Measurements from ENCODE around the gene GPSM1. TPM values are rescaled to one million over a fixed set of nuclear protein-coding genes. Genes with fewer than 3 reads are reported as not detected.
"Not testable (repeated sequence)": the region's sequence is repeated elsewhere in the genome, so short reads cannot be mapped to it uniquely, and the experiment has no call there.

Gene GPSM1
- total RNA-seq, 2 experiments from 2014 or later: 9.1 to 11.0 TPM

DNA sequence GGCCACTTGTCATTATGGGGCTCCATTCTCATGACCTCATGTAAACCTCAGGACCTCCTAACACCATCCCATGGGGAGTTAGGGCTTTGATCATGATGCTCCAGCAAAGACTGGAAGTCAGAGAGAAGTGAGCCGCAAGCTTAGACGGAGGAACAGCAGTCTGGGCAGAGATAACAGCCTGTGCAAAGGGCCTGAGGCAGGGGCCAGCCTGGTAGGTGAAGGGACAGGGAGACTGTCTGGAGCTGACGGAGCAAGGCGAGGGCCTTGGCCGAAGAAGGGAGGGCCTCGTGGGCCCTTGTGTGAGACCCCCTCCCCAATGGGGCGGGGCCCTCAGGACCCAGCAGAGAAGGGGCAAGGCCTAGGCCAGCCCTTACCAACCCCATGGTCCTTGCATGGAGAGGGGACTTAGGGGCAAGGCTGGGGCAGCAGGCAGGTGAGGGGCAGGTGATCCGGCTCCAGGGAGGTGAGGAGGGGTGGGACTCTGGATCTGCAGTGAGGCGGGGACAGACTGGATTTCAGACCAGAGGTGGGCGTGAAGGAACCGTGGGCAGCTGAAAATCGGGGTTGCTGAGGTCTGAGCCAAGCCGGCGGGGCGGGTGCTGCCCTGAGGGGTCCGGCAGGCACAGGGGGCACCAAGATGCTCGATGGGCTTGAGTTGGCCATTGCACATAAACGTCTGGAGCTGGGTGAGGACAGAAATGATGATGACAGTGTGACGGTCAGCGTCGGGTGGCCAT, 17.4 kb downstream of the GPSM1 start:
- Mint-ChIP-seq H3K27me3 (no peaks in the 10 kb centered on the region), H3K4me1 (no peaks in the 10 kb centered on the region), H3K27ac (no peak overlapping the region), H3K9me3 (no peaks in the 10 kb centered on the region), H3K36me3 (no peaks in the 10 kb centered on the region), H3K4me3 (no peak overlapping the region)
- no peak for DNase-seq

DNA sequence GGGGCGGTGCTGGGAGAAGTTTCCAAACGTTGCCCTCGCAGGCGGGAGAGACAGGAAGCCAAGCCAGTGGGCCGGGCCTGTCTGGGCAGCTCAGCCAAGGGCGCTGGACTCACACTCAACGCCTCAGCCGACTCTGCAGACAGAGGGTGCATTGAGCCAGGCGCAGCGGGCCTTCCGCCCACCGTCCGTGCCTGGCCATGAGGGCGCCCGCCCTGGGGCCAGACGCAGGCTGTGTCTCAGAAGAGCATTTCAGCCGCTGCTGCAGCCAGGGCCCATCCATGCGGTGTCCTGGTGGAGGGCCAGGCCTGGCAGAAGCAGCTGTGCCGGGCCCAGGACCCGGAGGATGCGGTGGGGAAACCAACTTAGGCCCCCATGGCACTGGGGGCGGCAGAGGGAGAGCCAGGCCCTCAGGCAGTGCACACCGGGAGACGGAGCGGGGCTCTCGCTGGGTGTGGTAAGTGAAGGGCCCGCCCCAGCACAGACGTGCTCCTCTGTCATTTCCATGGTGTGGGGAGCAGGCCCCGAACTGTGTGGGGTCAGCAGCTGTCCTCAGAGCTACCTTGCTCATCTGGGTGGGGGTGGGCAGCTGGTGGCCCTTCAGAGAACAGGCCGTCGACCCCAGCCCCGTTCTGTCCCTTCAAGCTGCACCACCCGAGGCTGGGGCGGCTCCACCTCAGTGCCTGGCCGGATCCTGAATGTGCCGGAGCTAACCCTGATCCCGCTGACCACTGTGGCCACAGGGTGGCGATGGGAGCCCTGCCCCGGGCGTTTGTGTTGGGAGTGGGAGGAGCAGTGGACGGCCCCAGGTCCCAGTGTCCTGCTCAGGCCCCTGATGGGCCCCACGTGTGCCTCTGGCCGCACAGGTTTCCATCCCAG, 18.2 kb downstream of the GPSM1 start:
- H3K27me3 Mint-ChIP-seq: no peaks in the 10 kb centered on the region
- no peaks in the 10 kb centered on the region for H3K9me3 Mint-ChIP-seq
- H3K4me1 Mint-ChIP-seq: no peaks in the 10 kb centered on the region
- no peak for DNase-seq
- H3K36me3 Mint-ChIP-seq: no peaks in the 10 kb centered on the region
- no peak overlapping the region for H3K4me3 Mint-ChIP-seq
- no peak overlapping the region for H3K27ac Mint-ChIP-seq

DNA sequence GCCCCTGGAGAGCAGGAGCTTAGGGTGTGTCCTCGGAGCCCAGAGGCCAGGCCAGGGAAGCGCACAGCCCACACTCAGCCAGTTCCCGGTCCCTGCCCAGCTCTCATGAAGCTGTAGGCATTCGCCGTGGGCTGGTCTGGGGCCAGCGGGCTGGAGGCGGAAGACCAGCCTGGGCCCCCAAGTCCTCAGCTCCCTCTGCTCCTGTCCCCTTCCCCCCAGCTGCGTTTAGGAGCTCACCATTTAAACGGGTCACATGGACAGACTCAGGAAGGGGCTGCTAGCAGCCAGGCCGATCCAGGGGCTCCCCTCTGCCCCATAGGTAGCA, 18.8 kb downstream of the GPSM1 start:
- Mint-ChIP-seq H3K4me3 (no peak overlapping the region), H3K27ac (no peak overlapping the region), H3K9me3 (no peaks in the 10 kb centered on the region), H3K27me3 (no peaks in the 10 kb centered on the region), H3K36me3 (no peaks in the 10 kb centered on the region), H3K4me1 (no peaks in the 10 kb centered on the region)
- no peak for DNase-seq

DNA sequence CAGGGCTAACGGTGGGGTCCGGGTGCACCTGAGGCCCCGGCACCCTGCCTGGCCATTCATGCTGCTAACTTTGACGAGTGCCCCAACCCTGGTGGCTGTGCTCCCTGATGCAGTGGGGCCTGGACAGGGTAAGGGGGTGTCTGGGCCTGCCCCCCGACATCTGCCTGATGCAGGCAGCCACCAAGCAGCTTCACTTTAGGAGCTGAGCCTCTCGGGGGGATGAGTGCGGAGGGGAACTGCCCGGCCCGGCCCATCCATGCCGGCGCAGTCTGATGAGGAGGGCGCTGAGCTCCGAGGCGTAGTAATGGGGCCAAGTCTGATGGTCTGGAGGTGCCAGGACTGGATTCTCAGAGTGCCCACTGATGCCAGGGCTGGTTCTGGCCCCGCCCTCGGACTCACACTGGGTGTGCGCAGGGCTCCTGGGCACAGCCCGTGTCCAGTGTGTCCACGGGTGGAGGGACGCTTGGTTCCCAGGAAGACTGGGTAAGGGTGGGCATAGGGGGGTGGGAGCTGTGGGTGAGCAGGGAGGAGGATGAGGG, 19.7 kb downstream of the GPSM1 start:
- Mint-ChIP-seq H3K36me3 (no peaks in the 10 kb centered on the region), H3K27ac (no peak overlapping the region), H3K4me3 (no peak overlapping the region), H3K9me3 (no peaks in the 10 kb centered on the region), H3K4me1 (no peaks in the 10 kb centered on the region), H3K27me3 (no peaks in the 10 kb centered on the region)
- no peak for DNase-seq

DNA sequence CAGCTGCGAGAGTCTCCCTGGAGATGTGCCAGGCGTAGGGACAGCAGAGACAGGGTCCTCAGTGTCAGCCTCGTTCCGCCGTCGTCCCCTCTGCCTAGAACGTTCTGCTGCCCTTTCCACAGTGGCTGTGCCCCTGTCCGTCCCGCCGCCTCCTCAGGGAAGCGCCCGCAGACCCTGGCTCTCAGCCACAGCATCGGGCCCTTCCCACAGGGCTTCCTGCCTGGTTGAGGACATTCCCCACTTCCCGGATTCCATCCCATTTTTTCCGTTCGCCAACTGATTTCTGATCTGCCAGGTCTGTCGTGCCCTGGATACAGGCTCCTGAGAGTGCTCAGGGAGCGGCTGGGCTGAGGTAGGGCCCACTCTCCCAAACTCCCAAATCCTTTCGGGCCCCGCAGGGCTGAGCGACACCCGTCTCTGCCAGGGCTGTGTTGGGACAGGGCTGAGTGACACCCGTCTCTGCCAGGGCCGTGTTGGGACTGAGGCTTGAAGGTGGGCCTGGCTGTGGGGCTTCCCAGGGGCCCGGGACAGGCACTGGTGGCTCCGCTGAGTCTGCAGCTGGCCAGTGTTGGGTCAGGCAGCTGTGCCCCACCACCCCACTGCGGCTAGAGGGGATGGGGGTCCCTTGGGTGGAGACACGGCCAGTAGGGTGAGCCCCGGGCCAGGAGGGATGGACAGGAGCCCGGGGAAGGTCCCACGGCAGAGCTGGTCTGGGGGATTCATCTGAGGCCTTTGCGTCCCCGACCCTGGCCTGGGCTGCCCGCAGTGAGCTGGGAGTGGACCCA, 20.3 kb downstream of the GPSM1 start:
- Mint-ChIP-seq H3K36me3 (no peaks in the 10 kb centered on the region), H3K27me3 (no peaks in the 10 kb centered on the region)

DNA sequence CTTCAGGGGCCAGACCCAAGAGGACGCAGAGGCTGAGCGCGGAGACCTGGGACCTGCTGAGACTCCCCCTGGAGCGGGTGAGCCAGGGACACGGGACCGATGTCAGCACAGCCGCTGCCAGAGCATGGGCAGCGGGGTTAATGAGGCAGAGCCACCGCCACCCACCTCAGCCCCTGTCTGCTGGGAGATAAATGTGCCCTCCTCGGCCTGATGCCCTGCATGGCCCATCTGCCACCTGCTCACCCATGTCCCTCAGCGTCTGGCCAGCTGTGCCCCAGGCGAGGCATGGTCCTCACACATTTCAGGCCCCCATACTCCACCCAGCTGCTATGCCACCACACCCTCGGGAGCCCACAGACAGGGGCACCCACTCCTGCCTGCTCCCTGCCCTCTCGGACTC, 21.4 kb downstream of the GPSM1 start:
- Mint-ChIP-seq H3K4me3 (no peak overlapping the region), H3K36me3 (no peaks in the 10 kb centered on the region), H3K4me1 (no peaks in the 10 kb centered on the region), H3K27ac (no peak overlapping the region), H3K9me3 (no peaks in the 10 kb centered on the region), H3K27me3 (no peaks in the 10 kb centered on the region)
- no peak for DNase-seq

More for the DNA sequence above, 20.3 kb downstream of the GPSM1 start:
- Mint-ChIP-seq H3K9me3 (no peaks in the 10 kb centered on the region), H3K4me3 (no peak overlapping the region), H3K27ac (no peak overlapping the region), H3K4me1 (no peaks in the 10 kb centered on the region)
- no peak for DNase-seq

DNA sequence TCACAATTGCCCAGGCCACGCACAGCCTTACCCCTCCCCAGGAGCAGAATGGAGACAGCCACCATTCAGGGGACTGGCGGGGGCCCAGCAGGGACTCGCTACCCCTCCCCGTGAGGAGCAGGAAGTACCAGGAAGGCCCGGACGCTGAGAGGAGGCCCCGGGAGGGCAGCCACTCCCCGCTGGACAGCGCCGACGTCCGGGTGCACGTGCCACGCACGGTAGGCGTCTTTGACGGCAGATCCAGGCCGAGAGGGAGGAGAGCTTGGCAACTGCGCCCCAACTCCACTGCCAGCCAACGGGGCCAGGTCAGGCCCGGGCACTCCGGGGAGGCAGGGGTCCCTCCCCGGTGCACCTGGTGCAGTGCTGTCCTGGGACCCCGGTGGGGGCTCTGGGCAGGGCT, 22.2 kb downstream of the GPSM1 start:
- no peaks in the 10 kb centered on the region for H3K27me3 Mint-ChIP-seq
- no peak for DNase-seq
- no peaks in the 10 kb centered on the region for H3K4me1 Mint-ChIP-seq
- H3K36me3 Mint-ChIP-seq: no peaks in the 10 kb centered on the region
- no peaks in the 10 kb centered on the region for H3K9me3 Mint-ChIP-seq
- no peak overlapping the region for H3K27ac Mint-ChIP-seq
- H3K4me3 Mint-ChIP-seq: no peak overlapping the region

DNA sequence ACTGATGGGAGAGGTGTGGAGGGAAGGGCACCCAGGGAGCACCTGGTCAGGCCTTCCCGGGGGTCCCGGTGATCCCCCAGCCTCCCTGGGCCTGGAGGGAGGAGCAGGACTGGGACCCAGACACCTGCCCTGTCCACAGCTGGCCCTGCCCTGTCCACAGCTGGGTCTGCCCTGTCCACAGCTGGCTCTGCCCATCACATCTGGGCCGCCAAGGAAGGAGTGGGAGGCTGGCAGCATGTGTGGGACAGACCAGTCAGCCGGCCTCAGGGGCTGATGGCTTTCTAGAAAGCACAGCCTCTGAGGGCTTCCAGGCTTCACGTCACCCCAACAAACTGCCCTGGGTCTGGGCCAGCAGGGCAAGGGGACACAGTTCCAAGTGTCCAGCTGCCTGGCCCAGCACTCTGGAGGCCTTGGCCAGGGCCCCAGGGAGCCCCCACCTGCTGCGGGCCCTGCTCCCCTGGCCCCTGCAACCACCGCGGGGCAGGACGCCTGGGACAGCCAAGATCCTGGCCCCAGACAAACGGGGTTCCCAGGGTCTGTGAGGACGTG, 24.0 kb downstream of the GPSM1 start:
- Mint-ChIP-seq H3K36me3 (no peaks in the 10 kb centered on the region), H3K9me3 (no peaks in the 10 kb centered on the region), H3K27me3 (no peaks in the 10 kb centered on the region), H3K4me1 (no peaks in the 10 kb centered on the region), H3K27ac (no peak overlapping the region), H3K4me3 (no peak overlapping the region)
- no peak for DNase-seq

DNA sequence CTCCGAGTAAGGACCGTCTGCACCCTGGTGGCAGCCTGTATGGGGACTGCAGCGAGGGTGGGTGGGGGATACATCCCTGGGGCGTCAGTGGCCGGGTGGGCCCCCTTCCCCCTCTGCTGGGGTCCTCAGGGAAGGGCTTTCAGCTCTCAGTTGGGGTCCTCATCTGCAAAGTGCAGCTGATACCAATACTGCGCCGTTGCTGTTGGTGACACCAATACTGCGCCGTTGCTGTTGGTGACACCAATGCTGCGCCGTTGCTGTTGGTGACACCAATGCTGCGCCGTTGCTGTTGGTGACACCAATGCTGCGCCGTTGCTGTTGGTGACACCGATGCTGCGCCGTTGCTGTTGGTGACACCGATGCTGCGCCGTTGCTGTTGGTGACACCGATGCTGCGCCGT, 24.5 kb downstream of the GPSM1 start:
- not testable (repeated sequence) for H3K4me3 Mint-ChIP-seq, H3K27me3 Mint-ChIP-seq, H3K36me3 Mint-ChIP-seq, H3K9me3 Mint-ChIP-seq, DNase-seq, H3K27ac Mint-ChIP-seq, H3K4me1 Mint-ChIP-seq

DNA sequence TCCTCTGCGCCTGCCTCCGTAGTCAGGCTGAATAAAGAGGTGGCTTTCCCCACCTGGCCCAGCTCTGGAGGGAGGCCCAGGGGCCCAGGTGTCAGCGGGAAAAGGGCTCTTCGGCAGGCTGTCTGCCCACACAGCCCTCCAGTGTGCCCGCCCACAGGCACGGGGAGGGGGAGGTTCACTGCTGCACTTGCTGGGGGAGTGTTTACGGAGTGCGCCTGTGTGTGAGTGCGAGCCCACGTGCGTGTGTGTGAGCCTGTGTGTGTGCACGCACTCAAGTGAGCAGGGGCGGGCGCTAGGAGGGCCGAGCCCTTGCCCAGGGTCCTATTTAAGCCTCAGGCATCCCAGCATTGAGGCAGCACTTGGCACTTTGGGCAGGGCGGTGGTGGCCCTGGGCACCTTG, 25.3 kb downstream of the GPSM1 start:
- no peaks in the 10 kb centered on the region for H3K27me3 Mint-ChIP-seq
- H3K36me3 Mint-ChIP-seq: no peaks in the 10 kb centered on the region
- no peak overlapping the region for H3K27ac Mint-ChIP-seq
- no peaks in the 10 kb centered on the region for H3K9me3 Mint-ChIP-seq
- DNase-seq: no peak
- H3K4me1 Mint-ChIP-seq: no peaks in the 10 kb centered on the region
- H3K4me3 Mint-ChIP-seq: peak overlapping the region; percentile 51

DNA sequence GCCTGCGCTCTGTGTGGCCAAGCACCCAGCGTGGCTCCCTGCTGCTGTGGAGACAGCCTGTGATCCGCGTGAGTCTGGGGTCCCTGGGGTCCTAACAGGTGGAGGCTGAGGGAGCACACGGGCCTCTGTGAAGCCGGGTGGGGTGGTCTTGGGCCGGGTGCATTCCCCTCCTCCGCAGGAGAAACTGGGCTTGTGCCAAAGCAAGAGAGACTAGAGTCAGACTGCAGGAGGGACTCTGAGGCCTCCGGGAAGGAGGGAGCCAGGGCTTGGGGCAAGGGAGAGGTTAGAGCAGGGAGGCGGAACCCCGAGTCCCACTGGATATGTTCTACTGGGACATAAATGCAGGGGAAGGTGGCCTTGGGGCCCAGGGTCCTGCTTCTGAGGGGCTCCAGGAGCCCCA, 25.7 kb downstream of the GPSM1 start:
- Mint-ChIP-seq H3K27me3 (no peaks in the 10 kb centered on the region), H3K4me1 (no peaks in the 10 kb centered on the region), H3K4me3 (no peak overlapping the region), H3K27ac (no peak overlapping the region), H3K36me3 (no peaks in the 10 kb centered on the region), H3K9me3 (no peaks in the 10 kb centered on the region)
- DNase-seq: no peak

DNA sequence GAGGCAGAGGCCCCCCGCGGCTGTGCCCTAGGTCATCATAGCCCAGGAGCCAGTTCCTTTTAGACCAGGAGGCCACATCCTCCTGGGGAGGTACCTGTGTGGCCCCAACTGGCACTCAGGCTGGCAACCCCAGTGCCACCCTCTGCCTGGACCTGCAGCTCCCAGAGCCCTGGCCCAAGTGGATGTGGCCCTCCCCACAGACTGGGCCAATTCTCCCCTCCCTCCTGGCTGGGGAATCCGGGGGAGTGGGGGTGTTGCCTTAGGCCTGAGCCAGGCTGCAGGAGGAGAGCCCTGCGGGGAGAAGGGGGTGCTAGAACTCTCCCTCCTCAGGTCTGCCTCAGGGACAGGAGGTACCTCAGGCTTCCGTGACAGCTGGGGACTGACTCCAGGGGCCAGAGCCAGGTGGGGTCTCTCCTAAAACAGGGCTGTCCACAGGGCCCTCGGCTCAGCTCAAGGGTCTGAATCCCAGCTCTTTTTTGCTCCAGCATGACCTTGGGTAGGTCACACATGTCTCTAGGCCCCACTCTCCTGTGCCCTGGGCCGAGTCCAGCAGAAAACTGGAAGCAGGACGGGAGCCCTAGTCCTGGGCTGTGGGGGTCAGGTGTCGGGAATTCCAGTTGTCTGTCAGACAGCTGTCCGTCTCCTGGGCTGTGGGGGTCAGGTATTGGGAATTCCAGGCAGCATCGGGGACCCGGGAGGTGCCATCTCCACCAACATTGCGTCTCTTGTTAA, 26.6 kb downstream of the GPSM1 start:
- H3K27me3 Mint-ChIP-seq: no peaks in the 10 kb centered on the region
- no peak for DNase-seq
- no peak overlapping the region for H3K27ac Mint-ChIP-seq
- no peak overlapping the region for H3K4me3 Mint-ChIP-seq
- H3K36me3 Mint-ChIP-seq: no peaks in the 10 kb centered on the region
- no peaks in the 10 kb centered on the region for H3K4me1 Mint-ChIP-seq
- no peaks in the 10 kb centered on the region for H3K9me3 Mint-ChIP-seq

DNA sequence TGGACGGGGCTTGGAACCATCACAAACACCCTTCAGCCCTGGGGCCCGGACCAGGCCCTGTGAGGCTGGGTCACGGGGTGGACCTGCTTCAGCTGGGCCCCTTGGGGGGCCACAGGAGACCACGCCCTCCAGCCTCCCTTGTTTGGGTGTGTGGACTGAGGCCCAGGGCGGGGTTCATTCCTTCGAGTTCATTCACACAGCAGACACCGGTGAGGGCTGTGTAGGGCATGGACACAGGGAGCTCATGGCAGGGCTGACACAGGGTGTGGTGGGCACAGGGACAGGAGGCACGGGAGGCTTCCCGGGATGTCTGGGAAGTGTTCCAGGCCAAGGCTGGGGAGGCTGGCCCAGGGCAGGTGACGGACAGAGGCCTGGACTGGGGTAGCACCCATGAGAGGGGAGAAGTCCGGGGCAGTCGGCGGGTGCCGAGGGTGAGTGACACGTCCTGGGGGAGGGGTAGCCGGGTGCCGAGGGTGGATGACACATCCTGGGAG, 27.3 kb downstream of the GPSM1 start:
- no peaks in the 10 kb centered on the region for H3K9me3 Mint-ChIP-seq
- no peak overlapping the region for H3K27ac Mint-ChIP-seq
- no peaks in the 10 kb centered on the region for H3K27me3 Mint-ChIP-seq
- H3K4me3 Mint-ChIP-seq: no peak overlapping the region
- no peak for DNase-seq
- no peaks in the 10 kb centered on the region for H3K4me1 Mint-ChIP-seq
- no peaks in the 10 kb centered on the region for H3K36me3 Mint-ChIP-seq
